HG03060 (cell line): Measurements from ENCODE around the gene ZBTB12.
"Not testable (repeated sequence)": the region's sequence is repeated elsewhere in the genome, so short reads cannot be mapped to it uniquely, and the experiment has no call there.

Experiments used
- ATAC-seq: cut with Tn5 transposase; IDR thresholded peaks from one replicate; pipeline ENCODE4 v1.9.1; 2021; ENCODE audit warnings: low read depth, moderate number of reproducible peaks; ENCODE audit not compliant: unreplicated experiment

Gene ZBTB12

GRCh38 chr6:31877651-31878161, 24.2 kb downstream of the ZBTB12 start:
- no peak for ATAC-seq

- no peak for ATAC-seq
These were observed 24.7 kb downstream of the ZBTB12 start for GRCh38 chr6:31877125-31877650.

- no peak for ATAC-seq
These were observed 25.5 kb downstream of the ZBTB12 start for GRCh38 chr6:31876357-31876756.

- no peak for ATAC-seq
These were observed 26.0 kb downstream of the ZBTB12 start for GRCh38 chr6:31875877-31876276.

GRCh38 chr6:31874836-31875572, 26.9 kb downstream of the ZBTB12 start:
- ATAC-seq: no peak

- ATAC-seq: no peak
These were observed 27.7 kb downstream of the ZBTB12 start for GRCh38 chr6:31874084-31874670.

GRCh38 chr6:31871046-31871659, 30.7 kb downstream of the ZBTB12 start:
- no peak for ATAC-seq

- ATAC-seq: no peak
These were observed 31.4 kb downstream of the ZBTB12 start for GRCh38 chr6:31870385-31870921.

- no peak for ATAC-seq
These were observed 32.5 kb downstream of the ZBTB12 start for GRCh38 chr6:31869343-31869742.

GRCh38 chr6:31868658-31868971, 33.3 kb downstream of the ZBTB12 start:
- ATAC-seq: not testable (repeated sequence)

GRCh38 chr6:31865205-31866118, 36.4 kb downstream of the ZBTB12 start:
- ATAC-seq: no peak

- ATAC-seq: no peak
These were observed 37.1 kb downstream of the ZBTB12 start for GRCh38 chr6:31864818-31865204.

GRCh38 chr6:31864123-31864562, 37.7 kb downstream of the ZBTB12 start:
- not testable (repeated sequence) for ATAC-seq

GRCh38 chr6:31862344-31863235, 39.3 kb downstream of the ZBTB12 start, which contains the start of gene NEU1:
Gene NEU1 (minus strand): TSS chr6:31862821. CDS start chr6:31862776, 45 bp downstream.
- ATAC-seq: peak; percentile 91

GRCh38 chr6:31861919-31862343, 40.0 kb downstream of the ZBTB12 start:
- ATAC-seq: no peak

GRCh38 chr6:31861150-31861549, 40.7 kb downstream of the ZBTB12 start:
- no peak for ATAC-seq

- no peak for ATAC-seq
These were observed 41.5 kb downstream of the ZBTB12 start for GRCh38 chr6:31860349-31860748.

- no peak for ATAC-seq
These were observed 42.0 kb downstream of the ZBTB12 start for GRCh38 chr6:31859923-31860322.

- ATAC-seq: no peak
These were observed 43.2 kb downstream of the ZBTB12 start for GRCh38 chr6:31858707-31859106.
